Hair follicular keratinocyte (primary cell): ENCODE data around the gene TBCC. TPM values are rescaled to one million over a fixed set of nuclear protein-coding genes. Genes with fewer than 3 reads are reported as not detected.

ENCODE experiments used
- total RNA-seq: library from RNA; depleted of rRNA; stranded (reverse); fragments of >200 nt; gene quantifications from 2 replicates; pipeline ENCODE4 v1.2.3, GENCODE V29; 2015

The TBCC gene, protein sequence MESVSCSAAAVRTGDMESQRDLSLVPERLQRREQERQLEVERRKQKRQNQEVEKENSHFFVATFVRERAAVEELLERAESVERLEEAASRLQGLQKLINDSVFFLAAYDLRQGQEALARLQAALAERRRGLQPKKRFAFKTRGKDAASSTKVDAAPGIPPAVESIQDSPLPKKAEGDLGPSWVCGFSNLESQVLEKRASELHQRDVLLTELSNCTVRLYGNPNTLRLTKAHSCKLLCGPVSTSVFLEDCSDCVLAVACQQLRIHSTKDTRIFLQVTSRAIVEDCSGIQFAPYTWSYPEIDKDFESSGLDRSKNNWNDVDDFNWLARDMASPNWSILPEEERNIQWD
- total RNA-seq, result 33.1 and 36.2 TPM in 2 replicates

DNA sequence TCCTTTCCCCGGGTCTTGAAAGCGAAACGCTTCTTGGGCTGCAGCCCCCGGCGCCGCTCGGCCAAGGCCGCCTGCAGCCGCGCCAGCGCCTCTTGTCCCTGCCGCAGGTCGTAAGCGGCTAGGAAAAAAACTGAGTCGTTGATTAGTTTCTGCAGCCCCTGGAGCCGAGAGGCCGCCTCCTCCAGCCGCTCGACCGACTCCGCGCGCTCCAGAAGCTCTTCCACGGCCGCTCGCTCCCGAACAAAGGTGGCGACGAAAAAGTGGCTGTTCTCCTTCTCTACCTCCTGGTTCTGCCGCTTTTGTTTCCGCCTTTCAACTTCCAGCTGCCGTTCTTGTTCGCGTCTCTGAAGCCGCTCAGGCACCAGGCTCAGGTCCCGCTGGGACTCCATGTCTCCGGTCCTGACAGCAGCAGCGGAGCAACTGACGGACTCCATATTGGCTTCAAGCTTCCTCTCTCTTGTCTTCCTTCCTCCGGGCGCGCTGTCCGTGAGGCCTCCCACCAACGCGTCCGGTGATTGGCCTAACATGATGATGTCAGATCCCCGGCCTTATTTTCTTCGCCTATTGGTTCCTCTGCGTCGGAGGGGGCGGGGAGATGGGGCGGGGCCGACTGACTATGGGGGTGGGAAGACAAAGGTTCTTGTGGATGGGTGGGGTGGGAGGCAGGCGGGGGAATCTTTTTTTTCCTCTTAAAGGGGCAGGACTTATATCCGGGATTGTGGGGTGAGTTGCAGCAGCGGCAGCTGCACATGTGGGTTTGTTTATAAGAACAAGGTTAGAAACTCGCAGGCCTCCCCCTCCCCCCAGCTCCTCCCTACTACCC, at the start of gene TBCC:
TBCC (minus strand) TSS at position 464 of the 823 bp plus-strand sequence; CDS start at position 434, 30 bp downstream.

DNA sequence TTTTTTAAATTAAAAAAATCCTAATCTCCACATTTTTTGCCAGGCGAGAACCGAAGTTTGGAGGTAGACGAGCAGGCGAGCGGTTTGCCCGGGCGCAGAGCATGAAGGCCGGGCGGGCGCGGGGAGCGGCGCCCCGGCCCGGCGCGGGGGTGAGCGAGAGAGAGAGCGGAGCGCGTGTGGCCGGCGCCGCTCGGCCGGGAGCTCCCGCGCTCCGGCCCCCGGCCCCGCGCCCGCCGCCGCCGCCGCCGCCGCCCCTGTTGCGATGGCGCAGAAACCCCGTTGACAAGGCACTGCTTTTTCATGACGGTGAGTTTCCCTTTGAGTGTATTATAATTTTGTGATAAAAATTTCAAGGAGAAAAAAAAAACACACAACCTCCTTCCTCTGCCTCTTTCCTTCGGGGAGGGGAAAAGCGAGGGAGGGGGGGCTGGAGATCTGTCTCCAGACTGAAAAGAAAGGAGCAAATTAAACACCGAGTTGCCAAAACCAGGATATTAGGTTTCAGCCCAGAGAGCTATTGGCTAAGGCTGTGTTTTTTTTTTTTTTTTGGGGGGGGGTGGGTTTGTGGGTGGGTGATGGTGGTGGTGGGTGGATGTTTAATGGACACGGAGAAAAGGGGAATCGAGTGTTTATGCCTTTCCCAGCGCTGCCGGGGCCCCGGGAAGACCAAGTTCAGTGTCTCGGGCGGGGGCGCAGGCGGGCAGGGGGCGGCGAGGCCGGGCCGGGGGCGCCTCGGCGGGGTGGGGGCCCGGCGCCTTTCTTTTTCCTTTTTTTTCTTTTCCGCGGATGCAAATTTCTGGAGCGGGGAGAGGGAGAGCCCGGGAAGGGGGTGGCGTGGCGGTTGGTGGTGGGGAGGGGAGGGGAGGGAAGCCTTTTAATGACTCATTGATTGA, 36.1 kb upstream of the TBCC start, which contains the start of gene BICRAL:
BICRAL (plus strand) TSS at position 257 of the 893 bp plus-strand sequence. CDS start 39,971 bp downstream, outside the sequence.

DNA sequence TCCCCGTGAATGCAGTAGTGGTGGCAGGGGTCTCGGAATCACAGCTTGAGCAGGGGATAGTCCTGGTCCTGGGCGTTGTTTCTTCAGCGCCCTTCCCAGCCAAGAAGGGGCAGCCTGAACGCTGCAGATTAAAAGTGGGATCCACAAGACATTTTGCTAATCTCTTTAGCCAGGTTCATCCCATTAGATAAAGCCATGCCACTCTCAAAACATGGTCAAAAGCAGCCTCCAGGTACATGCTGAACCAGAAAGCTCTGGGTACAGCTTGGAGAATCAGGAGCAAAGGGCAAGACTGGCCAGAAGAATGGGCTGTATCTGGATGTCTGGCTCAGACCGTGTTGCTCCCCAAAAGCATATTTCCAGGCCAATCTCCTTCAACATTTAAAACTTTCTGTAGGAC, 23.4 kb downstream of the TBCC start, which contains the start of gene PRPH2:
PRPH2 (minus strand) TSS at position 101 of the 400 bp plus-strand sequence. CDS start 263 bp downstream, outside the sequence.

Other genes with a start within 250 kb of the TBCC start
- gene UBR2, start 182.1 kb downstream of the TBCC start, total RNA-seq, result 11.5 and 13.6 TPM in 2 replicates
- not detected in 2 replicates for gene PRPH2, start 23.5 kb downstream of the TBCC start, total RNA-seq
- gene BICRAL, start 35.9 kb upstream of the TBCC start, total RNA-seq, result 2.1 and 4.4 TPM in 2 replicates
- gene RPL7L1, start 133.5 kb upstream of the TBCC start, total RNA-seq, result 96.4 and 119 TPM in 2 replicates
- gene PTCRA, start 169.9 kb upstream of the TBCC start, total RNA-seq, result not detected in 2 replicates
- gene CNPY3, start 183.4 kb upstream of the TBCC start, total RNA-seq, result 45.3 and 62.0 TPM in 2 replicates
- gene GNMT, start 214.7 kb upstream of the TBCC start, total RNA-seq, result not detected in 2 replicates
- gene PEX6, start 233.1 kb upstream of the TBCC start, total RNA-seq, result 28.0 and 37.4 TPM in 2 replicates
- gene PPP2R5D, start 238.5 kb upstream of the TBCC start, total RNA-seq, result 40.5 and 48.1 TPM in 2 replicates